ENCODE results near the gene CNTN4. TPM values are rescaled to one million over a fixed set of nuclear protein-coding genes. Genes with fewer than 3 reads are reported as not detected.

CNTN4 gene
- total and polyA plus RNA-seq, 7 donors, result 0.17 to 3.2 (median 0.42) TPM

- no peaks in the 10 kb centered on the region for H3K9me3 ChIP-seq
- H3K27ac ChIP-seq, result no peak overlapping the region
- no peak overlapping the region for H3K4me3 ChIP-seq
- intact Hi-C loops (cut with DNase I), result no loop called here
- 7 to 12% (median 7%) methylated on average over 1 of the region's 1 CpG for WGBS, 3 donors
- H3K4me1 ChIP-seq, result no peaks in the 10 kb centered on the region
- no peak for ATAC-seq
- no peak for DNase-seq
- TF ChIP-seq, protein P1, sequence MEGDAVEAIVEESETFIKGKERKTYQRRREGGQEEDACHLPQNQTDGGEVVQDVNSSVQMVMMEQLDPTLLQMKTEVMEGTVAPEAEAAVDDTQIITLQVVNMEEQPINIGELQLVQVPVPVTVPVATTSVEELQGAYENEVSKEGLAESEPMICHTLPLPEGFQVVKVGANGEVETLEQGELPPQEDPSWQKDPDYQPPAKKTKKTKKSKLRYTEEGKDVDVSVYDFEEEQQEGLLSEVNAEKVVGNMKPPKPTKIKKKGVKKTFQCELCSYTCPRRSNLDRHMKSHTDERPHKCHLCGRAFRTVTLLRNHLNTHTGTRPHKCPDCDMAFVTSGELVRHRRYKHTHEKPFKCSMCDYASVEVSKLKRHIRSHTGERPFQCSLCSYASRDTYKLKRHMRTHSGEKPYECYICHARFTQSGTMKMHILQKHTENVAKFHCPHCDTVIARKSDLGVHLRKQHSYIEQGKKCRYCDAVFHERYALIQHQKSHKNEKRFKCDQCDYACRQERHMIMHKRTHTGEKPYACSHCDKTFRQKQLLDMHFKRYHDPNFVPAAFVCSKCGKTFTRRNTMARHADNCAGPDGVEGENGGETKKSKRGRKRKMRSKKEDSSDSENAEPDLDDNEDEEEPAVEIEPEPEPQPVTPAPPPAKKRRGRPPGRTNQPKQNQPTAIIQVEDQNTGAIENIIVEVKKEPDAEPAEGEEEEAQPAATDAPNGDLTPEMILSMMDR (IDR thresholded peaks at IDR 0.05), result no peak
- no peaks in the 10 kb centered on the region for H3K36me3 ChIP-seq (ENCODE audit: insufficient read depth in 1 of 2, low read depth in 1 of 2)
- no peaks in the 10 kb centered on the region for H3K27me3 ChIP-seq (ENCODE audit: insufficient read depth in 3 of 3, low read length in 2 of 3)
These were observed 895.1 kb downstream of the CNTN4 start for GRCh38 chr3:2993736-2994135.

GRCh38 chr3:2995195-2995594 lies 896.5 kb downstream of the CNTN4 start:
- intact Hi-C loops (cut with DNase I), result no loop called here
- no peaks in the 10 kb centered on the region for H3K27me3 ChIP-seq (ENCODE audit: insufficient read depth in 3 of 3, low read length in 2 of 3)
- H3K9me3 ChIP-seq, result no peaks in the 10 kb centered on the region
- H3K36me3 ChIP-seq (ENCODE audit: insufficient read depth in 1 of 2, low read depth in 1 of 2), result no peaks in the 10 kb centered on the region
- TF ChIP-seq, protein P1 (IDR thresholded peaks at IDR 0.05), result no peak
- no peak overlapping the region for H3K27ac ChIP-seq
- no peaks in the 10 kb centered on the region for H3K4me1 ChIP-seq
- no peak for DNase-seq
- no peak overlapping the region for H3K4me3 ChIP-seq
- no peak for ATAC-seq
- 78 to 84% (median 79%) methylated on average over 5 of the region's 5 CpGs for WGBS, 3 donors

DNA sequence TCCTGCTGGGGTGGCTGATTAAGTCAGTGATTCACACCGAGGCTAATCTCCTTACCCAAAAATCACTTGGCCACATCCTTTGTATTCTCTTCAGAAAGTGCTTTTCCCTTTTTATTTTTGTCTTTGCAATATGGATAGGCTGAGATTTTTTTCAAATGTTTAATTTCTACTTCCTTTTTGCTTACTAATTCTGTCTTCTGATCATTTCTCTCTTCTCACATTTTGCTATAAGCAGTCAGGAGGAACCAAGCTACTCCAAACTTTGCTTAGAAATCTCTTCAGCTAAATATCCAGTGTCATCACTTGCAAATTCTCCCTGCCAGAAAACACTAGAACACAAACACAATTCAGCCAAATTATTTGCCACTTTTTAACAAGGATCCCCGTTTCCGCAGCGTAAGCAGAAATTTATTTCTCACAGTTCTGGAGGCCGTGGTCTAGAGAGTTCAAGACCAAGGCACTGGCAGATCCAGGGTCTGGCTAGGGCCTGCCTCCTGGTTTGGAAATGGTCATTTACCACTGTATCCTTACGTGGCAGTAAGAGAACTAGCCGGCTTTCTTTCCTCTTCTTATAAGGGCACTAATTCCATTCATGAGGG lies 906.6 kb downstream of the CNTN4 start:
- DNase-seq (no peak), ATAC-seq (no peak)
- no peaks in the 10 kb centered on the region for H3K36me3 ChIP-seq (ENCODE audit: insufficient read depth in 1 of 2, low read depth in 1 of 2)
- H3K4me3 ChIP-seq, result no peak overlapping the region
- no peak overlapping the region for H3K27ac ChIP-seq
- H3K9me3 ChIP-seq, result no peaks in the 10 kb centered on the region
- TF ChIP-seq, protein P1 (IDR thresholded peaks at IDR 0.05), result no peak
- H3K4me1 ChIP-seq, result no peaks in the 10 kb centered on the region
- H3K27me3 ChIP-seq (ENCODE audit: insufficient read depth in 3 of 3, low read length in 2 of 3), result no peaks in the 10 kb centered on the region
- WGBS, 3 donors, result 75 to 86% (median 82%) methylated on average over 7 of the region's 7 CpGs
- intact Hi-C loops (cut with DNase I), result no loop called here

DNA sequence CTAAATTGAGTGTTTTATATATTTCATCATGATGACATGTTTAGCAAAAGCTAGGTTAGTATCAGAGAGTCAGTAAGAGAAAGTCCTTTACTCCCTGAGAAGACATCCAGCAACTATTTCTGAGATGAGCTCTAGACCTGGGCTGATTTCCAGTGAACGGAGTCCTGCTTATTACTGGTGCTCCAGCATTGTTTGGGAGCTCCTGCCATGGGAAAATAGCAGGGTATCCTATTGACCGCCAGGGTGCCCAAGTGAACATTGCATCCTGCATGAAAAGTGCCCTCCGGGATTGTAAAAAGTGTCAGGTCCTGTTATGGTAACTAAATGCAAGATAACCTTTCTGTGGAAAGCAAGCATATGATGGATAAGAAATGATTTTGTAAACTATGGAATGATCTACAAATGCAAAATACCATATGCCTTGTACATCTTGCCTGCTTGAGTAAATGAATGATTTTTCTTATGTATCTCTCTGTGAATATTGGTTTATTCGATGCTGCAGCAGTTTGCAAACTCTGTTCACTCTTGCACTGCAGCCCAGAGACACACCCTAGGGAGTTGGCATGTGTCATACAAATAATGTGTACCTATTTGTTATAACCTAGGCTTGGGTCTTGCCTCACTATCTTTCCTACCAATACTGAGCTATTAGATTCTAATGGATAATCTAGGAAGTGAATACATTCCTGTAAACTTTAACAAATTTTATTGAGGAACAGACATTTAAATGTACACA lies 914.8 kb downstream of the CNTN4 start:
- H3K27me3 ChIP-seq (ENCODE audit: insufficient read depth in 3 of 3, low read length in 2 of 3), result no peaks in the 10 kb centered on the region
- no peak for DNase-seq
- no peaks in the 10 kb centered on the region for H3K4me1 ChIP-seq
- H3K36me3 ChIP-seq (ENCODE audit: insufficient read depth in 1 of 2, low read depth in 1 of 2), result no peaks in the 10 kb centered on the region
- WGBS, 3 donors, result 70 to 76% (median 72%) methylated on average over 4 of the region's 4 CpGs
- no peak for ATAC-seq
- H3K4me3 ChIP-seq, result no peak overlapping the region
- no peaks in the 10 kb centered on the region for H3K9me3 ChIP-seq
- H3K27ac ChIP-seq, result no peak overlapping the region
- TF ChIP-seq, protein P1 (IDR thresholded peaks at IDR 0.05), result no peak
- intact Hi-C loops (cut with DNase I), result no loop called here

Measured in psoas muscle (tissue), 8 donors.